CD4-positive, alpha-beta T cell (primary cell): ENCODE measurements around the gene ADAT2. TPM values are rescaled to one million over a fixed set of nuclear protein-coding genes. Genes with fewer than 3 reads are reported as not detected.

Experiments
- ATAC-seq: fragments of 200-7000 bp; cut with Tn5 transposase; one replicate; pipeline ENCODE4 v1.10.0; 2022; ENCODE audit warnings: mild to moderate bottlenecking; ENCODE audit not compliant: poor library complexity
- CTCF ChIA-PET: fragments of 350-600 bp; sonication (Branson Sonifier 250); formaldehyde crosslinking; loops from one replicate; lab custom pipeline; 2021; ENCODE audit warnings: antibody characterized with exemption, inconsistent platforms; lab: Charles Lee
- POLR2A ChIA-PET: fragments of 350-600 bp; sonication (Branson Sonifier 250); formaldehyde crosslinking; loops from one replicate; lab custom pipeline; 2021; ENCODE audit warnings: antibody characterized with exemption, inconsistent platforms; lab: Charles Lee
- DNase-seq, 14 experiments: peaks; one replicate each; pipeline ENCODE4 v3.0.0-alpha.2; 2013 to 2020; ENCODE audit warnings: mixed read lengths in 2 of 14
- H3K27ac ChIP-seq, 2 donors: one replicate each; pipeline versions ENCODE4 v1.5.1 to v1.7.0; 2013; ENCODE audit warnings: low read length in 2 of 2, low read depth in 1 of 2, mild to moderate bottlenecking in 1 of 2
- H3K27me3 ChIP-seq, 2 experiments: 1 replicate in 1 of 2; 2 replicates in 1 of 2; pipeline versions ENCODE4 v1.6.1 to v1.7.0; 2013; ENCODE audit warnings: low read length in 2 of 2, control low read depth in 1 of 2, mild to moderate bottlenecking in 1 of 2, moderate library complexity in 1 of 2; ENCODE audit not compliant: insufficient read depth in 2 of 2, control insufficient read depth in 1 of 2
- H3K36me3 ChIP-seq: one replicate; pipeline ENCODE4 v1.6.1; 2013; ENCODE audit warnings: low read length, control low read depth; ENCODE audit not compliant: insufficient read depth
- H3K4me1 ChIP-seq: one replicate; pipeline ENCODE4 v1.6.1; 2013; ENCODE audit warnings: low read length, control low read depth; ENCODE audit not compliant: insufficient read depth
- H3K4me3 ChIP-seq: one replicate; pipeline ENCODE4 v1.5.1; 2013; ENCODE audit warnings: mild to moderate bottlenecking, low read length, moderate library complexity
- H3K9me3 ChIP-seq, 2 experiments: 1 replicate in 1 of 2; 2 replicates in 1 of 2; pipeline versions ENCODE4 v1.6.1 to v1.7.0; 2013; ENCODE audit warnings: low read length in 2 of 2, mild to moderate bottlenecking in 2 of 2, control low read depth in 1 of 2, moderate library complexity in 1 of 2; ENCODE audit not compliant: control insufficient read depth in 1 of 2, insufficient read depth in 1 of 2
- H3K27ac Mint-ChIP-seq: one replicate; pipeline ENCODE4 v1.8.0; 2020; ENCODE audit warnings: mixed read lengths
- H3K27me3 Mint-ChIP-seq: one replicate; pipeline ENCODE4 v1.8.0; 2021; ENCODE audit warnings: mixed read lengths
- H3K36me3 Mint-ChIP-seq: one replicate; pipeline ENCODE4 v1.8.0; 2021; ENCODE audit warnings: low read depth, mixed read lengths
- H3K4me1 Mint-ChIP-seq: one replicate; pipeline ENCODE4 v1.8.0; 2021; ENCODE audit warnings: low read depth, mixed read lengths
- H3K4me3 Mint-ChIP-seq: one replicate; pipeline ENCODE4 v1.8.0; 2020; ENCODE audit warnings: mild to moderate bottlenecking, mixed read lengths
- H3K9me3 Mint-ChIP-seq: one replicate; pipeline ENCODE4 v1.8.0; 2020; ENCODE audit warnings: mixed read lengths
- CTCF ChIP-seq: fragments of 200-600 bp; IDR thresholded peaks from one replicate; pipeline ENCODE4 v1.8.0; 2022; ENCODE audit warnings: antibody characterized with exemption, mild to moderate bottlenecking
- intact Hi-C, 2 experiments: fragments of 100-400 bp; cut with DNase I in 1 of 2; cut with micrococcal nuclease in 1 of 2; formaldehyde crosslinking; loops; one replicate each; pipeline versions ENCODE4 v1.15.1 to v1.9.0; 2023 to 2025; cut with DNase I, micrococcal nuclease
- total RNA-seq, 174 experiments: library from RNA in 2 of 174; stranded (reverse) in 2 of 174; gene quantifications; one replicate each; pipeline ENCODE4 v1.2.3 and lab custom pipeline; 2021 to 2026

ADAT2 gene
- total RNA-seq, 2 experiments from 2014 or later = 14.6 to 17.4 TPM

- ChIA-PET CTCF (interaction anchor here (1.1 to 1.2 kb wide), 2 partner anchors 10 to 12 kb away, joined by 3 to 5 read pairs; no protein-coding TSS in a partner anchor), POLR2A (no interaction called here)
- Histone ChIP-seq H3K36me3 (no peaks in the 10 kb centered on the region), H3K27ac (no peak overlapping the region), H3K4me1 (no peaks in the 10 kb centered on the region), H3K9me3 (peaks cover 0 to under 1% of the 10 kb centered on the region in 2 experiments), H3K27me3 (no peaks in the 10 kb centered on the region), H3K4me3 (no peak overlapping the region)
- no peak overlapping the region for H3K27ac Mint-ChIP-seq
- no peaks in the 10 kb centered on the region for H3K4me1 Mint-ChIP-seq
- intact Hi-C loops = no loop called here
- no peaks in the 10 kb centered on the region for H3K27me3 Mint-ChIP-seq
- no peaks in the 10 kb centered on the region for H3K9me3 Mint-ChIP-seq
- H3K36me3 Mint-ChIP-seq = no peaks in the 10 kb centered on the region
- no peak for TF ChIP-seq CTCF
- DNase-seq = no peak
- ATAC-seq = no peak
- no peak overlapping the region for H3K4me3 Mint-ChIP-seq
Observed at GRCh38 chr6:143414769-143415168, 35.7 kb downstream of the ADAT2 start.

- intact Hi-C loops = no loop called here
- H3K27me3 Mint-ChIP-seq = no peaks in the 10 kb centered on the region
- H3K27ac Mint-ChIP-seq = no peak overlapping the region
Observed at GRCh38 chr6:143410859-143411270, 39.6 kb downstream of the ADAT2 start.

GRCh38 chr6:143408787-143409162 lies 41.7 kb downstream of the ADAT2 start:
- peaks cover 0 to 5% of the 10 kb centered on the region in 2 experiments for H3K9me3 ChIP-seq
- ChIA-PET POLR2A (no interaction called here), CTCF (no interaction called here)
- no peaks in the 10 kb centered on the region for H3K27me3 ChIP-seq
- H3K4me1 Mint-ChIP-seq = no peaks in the 10 kb centered on the region
- H3K4me1 ChIP-seq = no peaks in the 10 kb centered on the region
- no peak overlapping the region for H3K27ac ChIP-seq
- no peaks in the 10 kb centered on the region for H3K36me3 Mint-ChIP-seq
- H3K4me3 ChIP-seq = no peak overlapping the region
- H3K36me3 ChIP-seq = no peaks in the 10 kb centered on the region
- H3K27ac Mint-ChIP-seq = no peak overlapping the region
- H3K9me3 Mint-ChIP-seq = no peaks in the 10 kb centered on the region
- TF ChIP-seq CTCF = no peak
- no peak overlapping the region for H3K4me3 Mint-ChIP-seq
- DNase-seq = no peak
- intact Hi-C loops = no loop called here
- H3K27me3 Mint-ChIP-seq = peaks cover 6% of the 10 kb centered on the region
- ATAC-seq = no peak

More at GRCh38 chr6:143410859-143411270, 39.6 kb downstream of the ADAT2 start:
- ATAC-seq = no peak
- DNase-seq = no peak
- peaks cover 0 to 5% of the 10 kb centered on the region in 2 experiments for H3K9me3 ChIP-seq
- H3K27me3 ChIP-seq = no peaks in the 10 kb centered on the region
- Mint-ChIP-seq H3K9me3 (no peaks in the 10 kb centered on the region), H3K4me3 (no peak overlapping the region), H3K36me3 (no peaks in the 10 kb centered on the region), H3K4me1 (no peaks in the 10 kb centered on the region)
- TF ChIP-seq CTCF = no peak
- H3K36me3 ChIP-seq = no peaks in the 10 kb centered on the region
- no peak overlapping the region for H3K27ac ChIP-seq
- no peaks in the 10 kb centered on the region for H3K4me1 ChIP-seq
- ChIA-PET POLR2A (no interaction called here), CTCF (no interaction called here)
- no peak overlapping the region for H3K4me3 ChIP-seq
